Endothelial cell of umbilical vein (primary cell): ENCODE data around the gene KRTAP10-5. TPM values are rescaled to one million over a fixed set of nuclear protein-coding genes. Genes with fewer than 3 reads are reported as not detected.

Experiments used
- BruUV-seq: library from RNA; stranded (reverse); fragments of 400-500 nt; replicated peaks from 2 replicates; lab custom pipeline; 2021; lab: Mats Ljungman, UMichigan
- CTCF ChIA-PET: fragments of 300-600, 350-600 bp; sonication (Branson Sonifier 250); formaldehyde crosslinking; loops from one replicate; lab custom pipeline; 2021; ENCODE audit warnings: antibody characterized with exemption, inconsistent platforms; lab: Charles Lee
- POLR2A ChIA-PET: fragments of 300-600, 350-600 bp; sonication (Branson Sonifier 250); formaldehyde crosslinking; loops from one replicate; lab custom pipeline; 2021; ENCODE audit warnings: antibody characterized with exemption, inconsistent platforms; lab: Charles Lee
- DNase-seq: peaks from one replicate; pipeline ENCODE4 v3.0.0-alpha.2; 2011; ENCODE audit warnings: low read depth, low spot score
- FAIRE-seq: peaks from 2 replicates; lab custom pipeline; 2011; peaks lifted over from hg19 to GRCh38; lab: Jason Lieb, UNC
- H2AFZ ChIP-seq: 2 replicates; pipeline ENCODE4 v1.6.0; 2012; ENCODE audit warnings: low read depth, low read length, control low read depth, inconsistent platforms
- H3K27ac ChIP-seq: 2 replicates; pipeline ENCODE4 v1.5.1; 2011; ENCODE audit warnings: low read depth, mild to moderate bottlenecking, control low read depth, low read length, moderate library complexity; ENCODE audit not compliant: insufficient read depth
- H3K27me3 ChIP-seq, 2 experiments: 2 replicates each; pipeline versions ENCODE4 v1.6.0 to v1.6.1; 2011; ENCODE audit warnings: low read length in 2 of 2, mixed read lengths in 1 of 2; ENCODE audit not compliant: control insufficient read depth in 2 of 2, insufficient read depth in 2 of 2
- H3K36me3 ChIP-seq, 2 experiments: 2 replicates in 1 of 2; 3 replicates in 1 of 2; pipeline ENCODE4 v1.5.1; 2011; ENCODE audit warnings: low read length in 2 of 2, mild to moderate bottlenecking in 1 of 2, moderate library complexity in 1 of 2; ENCODE audit not compliant: control insufficient read depth in 2 of 2, insufficient read depth in 2 of 2; ENCODE audit errors: extremely low read depth in 1 of 2
- H3K4me1 ChIP-seq: 3 replicates; pipeline ENCODE4 v1.5.1; 2011; ENCODE audit warnings: mild to moderate bottlenecking, low read length; ENCODE audit not compliant: control insufficient read depth, insufficient read depth; ENCODE audit errors: extremely low read depth
- H3K4me2 ChIP-seq: 2 replicates; pipeline ENCODE4 v1.6.1; 2011; ENCODE audit warnings: low read length, control low read depth, mixed read lengths; ENCODE audit not compliant: insufficient read depth
- H3K4me3 ChIP-seq, 3 experiments: fragments of 200-600 bp in 1 of 3; sonication (generic), shearing (Covaris generic) in 1 of 3; replicated peaks in 1 of 3; 2 replicates each; pipeline ENCODE4 v1.5.1; 2011 to 2016; ENCODE audit warnings: control low read depth in 3 of 3, low read length in 3 of 3, mild to moderate bottlenecking in 2 of 3, inconsistent platforms in 1 of 3, low read depth in 1 of 3, moderate library complexity in 1 of 3; ENCODE audit not compliant: insufficient read depth in 1 of 3
- H3K79me2 ChIP-seq: 2 replicates; pipeline ENCODE4 v1.6.0; 2012; ENCODE audit warnings: low read length, inconsistent platforms; ENCODE audit not compliant: control insufficient read depth, insufficient read depth
- H3K9ac ChIP-seq: replicated peaks from 2 replicates; pipeline ENCODE3; 2011; ENCODE audit warnings: low read length, control low read depth; ENCODE audit not compliant: insufficient read depth; ENCODE audit errors: extremely low read depth
- H3K9me1 ChIP-seq: replicated peaks from 3 replicates; pipeline ENCODE4 v1.6.0; 2011; ENCODE audit warnings: mild to moderate bottlenecking, low read length; ENCODE audit not compliant: control insufficient read depth, insufficient read depth; ENCODE audit errors: extremely low read depth
- H3K9me3 ChIP-seq: replicated peaks from 2 replicates; pipeline ENCODE4 v1.5.1; 2012; ENCODE audit warnings: low read length, inconsistent platforms; ENCODE audit not compliant: control insufficient read depth, insufficient read depth
- H4K20me1 ChIP-seq: replicated peaks from 2 replicates; pipeline ENCODE3; 2011; ENCODE audit warnings: mild to moderate bottlenecking, low read length; ENCODE audit not compliant: control insufficient read depth, insufficient read depth; ENCODE audit errors: extremely low read depth
- CTCF ChIP-seq, 2 donors: IDR thresholded peaks; 1 replicate in 1 of 2; 2 replicates in 1 of 2; pipeline ENCODE4 v1.5.1; 2011; ENCODE audit warnings: low read length in 2 of 2, mild to moderate bottlenecking in 2 of 2, moderate library complexity in 2 of 2, control low read depth in 1 of 2, inconsistent platforms in 1 of 2, low read depth in 1 of 2; ENCODE audit not compliant: insufficient read depth in 1 of 2; ENCODE audit errors: extremely low read depth in 1 of 2
- EZH2 ChIP-seq: IDR thresholded peaks from 2 replicates; pipeline ENCODE4 v1.6.1; 2012; ENCODE audit warnings: borderline replicate concordance, low read depth, mild to moderate bottlenecking, moderate library complexity, low read length, inconsistent platforms; ENCODE audit not compliant: severe bottlenecking
- FOS ChIP-seq: IDR thresholded peaks from 2 replicates; pipeline ENCODE4 v1.6.1; 2011; ENCODE audit warnings: mild to moderate bottlenecking, low read length, moderate library complexity, borderline replicate concordance; ENCODE audit not compliant: insufficient read depth
- GATA2 ChIP-seq: IDR thresholded peaks from 2 replicates; pipeline ENCODE4 v1.7.0; 2011; ENCODE audit warnings: low read depth, mild to moderate bottlenecking, moderate library complexity, mixed read lengths, low read length; ENCODE audit not compliant: insufficient read length, insufficient read depth
- JUN ChIP-seq: IDR thresholded peaks from 2 replicates; pipeline ENCODE4 v1.6.1; 2011; ENCODE audit warnings: borderline replicate concordance, low read depth; ENCODE audit not compliant: insufficient read length, insufficient read depth
- MAX ChIP-seq: IDR thresholded peaks from 2 replicates; pipeline ENCODE4 v1.6.1; 2011; ENCODE audit not compliant: insufficient read depth, insufficient read length
- MYC ChIP-seq: IDR thresholded peaks from one replicate; pipeline ENCODE4 v1.6.1; 2011; ENCODE audit warnings: mild to moderate bottlenecking, low read depth, low read length
- POLR2A ChIP-seq: IDR thresholded peaks from 2 replicates; pipeline ENCODE4 v1.6.1; 2012; ENCODE audit warnings: low read depth, mild to moderate bottlenecking, control low read depth, low read length
- POLR2AphosphoS5 ChIP-seq: IDR thresholded peaks from 2 replicates; pipeline ENCODE4 v1.6.1; 2012; ENCODE audit warnings: low read depth, mild to moderate bottlenecking, control low read depth, low read length, moderate library complexity; ENCODE audit not compliant: insufficient read depth
- dilution Hi-C: fragments of 300-500 bp; cut with MboI; formaldehyde crosslinking; loops from one replicate; pipeline ENCODE4 v1.15.0; 2019; ENCODE audit warnings: low sequenced_read_pairs; ENCODE audit not compliant: extremely low pct_ligation_motif_present
- intact Hi-C: fragments of 100-400 bp; cut with micrococcal nuclease; formaldehyde crosslinking; loops from one replicate; pipeline ENCODE4 v1.10.0; 2022
- polyA plus RNA-seq, 4 experiments: library from polyadenylated mRNA; depleted of rRNA in 3 of 4; stranded (reverse) in 3 of 4; unstranded in 1 of 4; fragments of >200 nt; gene quantifications; 2 replicates each; pipeline versions ENCODE4 v1.2.1 to v1.2.3, GENCODE V29; 2011 to 2012; ENCODE audit warnings: missing spikeins in 1 of 4
- total RNA-seq: library from RNA; stranded (reverse); gene quantifications from 2 replicates; pipeline ENCODE4 v1.2.3, GENCODE V29; 2021

Gene KRTAP10-5
- total and polyA plus RNA-seq, 2 donors (not counting 3 experiments of a cell fraction or from before 2014, with no cell fraction given) = not detected

- no peak overlapping the region for H3K4me3 ChIP-seq
- H3K9ac ChIP-seq = no peak overlapping the region
- no peaks in the 10 kb centered on the region for H3K36me3 ChIP-seq
- no peak overlapping the region for H3K27ac ChIP-seq
- no peak overlapping the region for H3K4me2 ChIP-seq
- H3K9me1 ChIP-seq = no peaks in the 10 kb centered on the region
- intact Hi-C loops (no loop called here), dilution Hi-C loops (no loop called here)
- H3K27me3 ChIP-seq = peaks cover 0 to 3% of the 10 kb centered on the region in 2 experiments
- FAIRE-seq = no peak
- H4K20me1 ChIP-seq = no peaks in the 10 kb centered on the region
- no peaks in the 10 kb centered on the region for H3K79me2 ChIP-seq
- ChIA-PET POLR2A (no interaction called here), CTCF (no interaction called here)
- no TSS peak for BruUV-seq
- H2AFZ ChIP-seq = no peak overlapping the region
- no peak for DNase-seq
- H3K9me3 ChIP-seq = no peaks in the 10 kb centered on the region
- TF ChIP-seq JUN = no peak
- no peak for TF ChIP-seq POLR2A
- no peak for TF ChIP-seq EZH2
- TF ChIP-seq FOS = no peak
- H3K4me1 ChIP-seq = no peaks in the 10 kb centered on the region
These were observed 1.2 kb downstream of the KRTAP10-5 start for GRCh38 chr21:44579056-44579832.

- Histone ChIP-seq H4K20me1 (no peaks in the 10 kb centered on the region), H3K4me2 (no peak overlapping the region), H3K36me3 (no peaks in the 10 kb centered on the region), H3K9me1 (no peaks in the 10 kb centered on the region), H3K4me3 (no peak overlapping the region), H3K4me1 (no peaks in the 10 kb centered on the region), H3K27me3 (no peaks in the 10 kb centered on the region), H3K9ac (no peak overlapping the region), H3K79me2 (no peaks in the 10 kb centered on the region), H3K9me3 (no peaks in the 10 kb centered on the region), H2AFZ (no peak overlapping the region), H3K27ac (no peak overlapping the region)
- no TSS peak for BruUV-seq
- FAIRE-seq (no peak), DNase-seq (no peak)
- dilution Hi-C loops (no loop called here), intact Hi-C loops (no loop called here)
- CTCF ChIA-PET = no interaction called here
- POLR2A ChIA-PET = no interaction called here
- TF ChIP-seq CTCF (IDR thresholded peaks at IDR 0.05; ENCODE audit: extremely low read depth in 1 of 2, insufficient read depth in 1 of 2, low read depth in 1 of 2, low read length in 2 of 2) = no peak
- TF ChIP-seq POLR2AphosphoS5 = no peak
- no peak for TF ChIP-seq EZH2
- no peak for TF ChIP-seq FOS
- TF ChIP-seq MYC = no peak
- no peak for TF ChIP-seq POLR2A
- TF ChIP-seq MAX = no peak
- no peak for TF ChIP-seq GATA2
- TF ChIP-seq JUN = no peak
These were observed 1.9 kb downstream of the KRTAP10-5 start for GRCh38 chr21:44578371-44579055.
